ENCODE results near the gene ICE1. TPM values are rescaled to one million over a fixed set of nuclear protein-coding genes. Genes with fewer than 3 reads are reported as not detected.

Gene ICE1
- total and polyA plus RNA-seq, 2 donors, result 11.1 to 20.3 TPM

- Histone ChIP-seq H3K4me1 (ENCODE audit: control insufficient read depth in 2 of 2, insufficient read depth in 2 of 2, low read length in 2 of 2) (no peaks in the 10 kb centered on the region), H3K4me3 (ENCODE audit: low read length in 2 of 2) (no peak overlapping the region), H3K27ac (ENCODE audit: low read depth in 1 of 2, low read length in 1 of 2) (no peak overlapping the region), H3K27me3 (ENCODE audit: control insufficient read depth in 2 of 2, insufficient read depth in 1 of 2, low read length in 1 of 2) (no peaks in the 10 kb centered on the region), H3K36me3 (ENCODE audit: control insufficient read depth in 2 of 2, insufficient read depth in 2 of 2, low read length in 1 of 2) (no peaks in the 10 kb centered on the region), H3K9me3 (ENCODE audit: control insufficient read depth in 2 of 2, insufficient read depth in 1 of 2, low read length in 1 of 2) (no peaks in the 10 kb centered on the region)
- DNase-seq (ENCODE audit: low read depth in 6 of 9, low spot score in 9 of 9), result no peak
- WGBS, result 96% methylated on average over 3 of the region's 3 CpGs
These were observed 101.8 kb downstream of the ICE1 start for GRCh38 chr5:5524327-5524726.

DNA sequence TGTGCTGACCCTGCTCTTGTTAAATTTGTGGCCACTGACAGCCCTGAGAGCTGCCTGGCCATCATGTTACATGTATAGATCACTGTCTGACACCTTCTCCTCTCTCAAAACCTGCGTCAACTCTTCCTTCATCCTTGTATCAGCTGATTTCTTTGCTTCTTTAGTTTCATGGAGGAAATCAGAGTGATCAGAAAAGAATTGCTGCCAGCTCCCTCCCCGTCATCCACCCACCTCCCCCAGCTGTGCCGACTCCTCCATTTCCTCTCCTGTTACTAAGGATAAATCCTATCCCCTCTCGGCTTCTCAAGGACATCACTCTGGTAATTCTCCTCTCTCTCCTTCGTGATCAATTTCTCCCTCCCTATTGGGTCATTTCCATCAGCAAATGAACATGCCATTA, 108.9 kb downstream of the ICE1 start:
- no peaks in the 10 kb centered on the region for H3K4me1 ChIP-seq (ENCODE audit: control insufficient read depth in 2 of 2, insufficient read depth in 2 of 2, low read length in 2 of 2)

DNA sequence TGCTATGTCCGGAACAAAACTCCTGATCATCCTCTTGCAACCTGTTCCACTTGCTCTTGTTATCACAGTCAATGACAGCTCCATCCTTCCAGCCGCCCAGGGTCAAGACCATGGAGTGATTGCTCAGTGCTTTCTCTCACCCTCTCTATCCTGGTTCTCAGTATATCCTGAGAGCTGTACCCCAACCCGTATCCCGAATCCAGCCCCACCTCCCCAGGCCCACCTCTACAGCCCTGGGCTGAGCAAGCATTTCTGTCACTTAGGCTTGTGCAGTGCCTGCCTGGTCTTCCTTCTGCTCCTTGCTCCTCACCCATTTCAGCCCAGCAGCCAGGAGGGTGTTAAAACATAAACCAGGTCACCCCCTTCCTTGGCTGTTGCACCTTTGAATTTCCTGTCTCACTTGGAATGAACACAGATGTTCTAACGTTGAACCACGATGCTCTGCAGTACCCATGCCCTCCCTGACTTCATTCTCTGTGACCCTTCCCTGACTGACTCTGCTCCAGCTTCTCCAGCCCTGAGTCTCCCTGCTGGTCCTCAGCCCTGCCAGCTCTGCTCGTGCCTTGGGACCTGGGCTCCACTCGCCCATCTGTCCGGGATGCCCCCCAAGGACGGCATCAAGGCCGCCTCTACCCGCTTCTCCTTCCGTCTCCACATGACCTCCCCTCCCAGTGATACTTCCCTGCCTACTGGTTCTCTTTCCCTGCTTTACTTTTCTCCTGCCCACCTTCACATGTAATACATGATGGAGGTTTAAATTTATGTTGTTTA, 110.0 kb downstream of the ICE1 start:
- DNase-seq (ENCODE audit: low read depth in 6 of 9, low spot score in 9 of 9), result no peak
- 93% methylated on average over 13 of the region's 13 CpGs for WGBS
- H3K27ac ChIP-seq (ENCODE audit: low read depth in 1 of 2, low read length in 1 of 2), result no peak overlapping the region
- H3K27me3 ChIP-seq (ENCODE audit: control insufficient read depth in 2 of 2, insufficient read depth in 1 of 2, low read length in 1 of 2), result no peaks in the 10 kb centered on the region
- H3K4me3 ChIP-seq (ENCODE audit: low read length in 2 of 2), result no peak overlapping the region
- H3K4me1 ChIP-seq (ENCODE audit: control insufficient read depth in 2 of 2, insufficient read depth in 2 of 2, low read length in 2 of 2), result no peaks in the 10 kb centered on the region
- H3K9me3 ChIP-seq (ENCODE audit: control insufficient read depth in 2 of 2, insufficient read depth in 1 of 2, low read length in 1 of 2), result no peaks in the 10 kb centered on the region
- H3K36me3 ChIP-seq (ENCODE audit: control insufficient read depth in 2 of 2, insufficient read depth in 2 of 2, low read length in 1 of 2), result no peaks in the 10 kb centered on the region

More for the DNA sequence above, 108.9 kb downstream of the ICE1 start:
- no peaks in the 10 kb centered on the region for H3K27me3 ChIP-seq (ENCODE audit: control insufficient read depth in 2 of 2, insufficient read depth in 1 of 2, low read length in 1 of 2)
- DNase-seq (ENCODE audit: low read depth in 6 of 9, low spot score in 9 of 9), result no peak
- WGBS, result 74% methylated on average over 5 of the region's 5 CpGs
- no peaks in the 10 kb centered on the region for H3K9me3 ChIP-seq (ENCODE audit: control insufficient read depth in 2 of 2, insufficient read depth in 1 of 2, low read length in 1 of 2)
- H3K36me3 ChIP-seq (ENCODE audit: control insufficient read depth in 2 of 2, insufficient read depth in 2 of 2, low read length in 1 of 2), result no peaks in the 10 kb centered on the region
- H3K27ac ChIP-seq (ENCODE audit: low read depth in 1 of 2, low read length in 1 of 2), result no peak overlapping the region
- H3K4me3 ChIP-seq (ENCODE audit: low read length in 2 of 2), result no peak overlapping the region

- no peaks in the 10 kb centered on the region for H3K27me3 ChIP-seq (ENCODE audit: control insufficient read depth in 2 of 2, insufficient read depth in 1 of 2, low read length in 1 of 2)
- DNase-seq (ENCODE audit: low read depth in 6 of 9, low spot score in 9 of 9), result no peak
- no peaks in the 10 kb centered on the region for H3K4me1 ChIP-seq (ENCODE audit: control insufficient read depth in 2 of 2, insufficient read depth in 2 of 2, low read length in 2 of 2)
- H3K27ac ChIP-seq (ENCODE audit: low read depth in 1 of 2, low read length in 1 of 2), result no peak overlapping the region
- H3K4me3 ChIP-seq (ENCODE audit: low read length in 2 of 2), result no peak overlapping the region
- 78% methylated on average over 9 of the region's 9 CpGs for WGBS
- H3K9me3 ChIP-seq (ENCODE audit: control insufficient read depth in 2 of 2, insufficient read depth in 1 of 2, low read length in 1 of 2), result no peaks in the 10 kb centered on the region
- no peaks in the 10 kb centered on the region for H3K36me3 ChIP-seq (ENCODE audit: control insufficient read depth in 2 of 2, insufficient read depth in 2 of 2, low read length in 1 of 2)
These were observed 111.5 kb downstream of the ICE1 start for GRCh38 chr5:5533927-5534326.

- WGBS, result 73% methylated on average over 4 of the region's 4 CpGs
- Histone ChIP-seq H3K27ac (ENCODE audit: low read depth in 1 of 2, low read length in 1 of 2) (no peak overlapping the region), H3K4me1 (ENCODE audit: control insufficient read depth in 2 of 2, insufficient read depth in 2 of 2, low read length in 2 of 2) (no peaks in the 10 kb centered on the region), H3K4me3 (ENCODE audit: low read length in 2 of 2) (no peak overlapping the region), H3K36me3 (ENCODE audit: control insufficient read depth in 2 of 2, insufficient read depth in 2 of 2, low read length in 1 of 2) (no peaks in the 10 kb centered on the region), H3K27me3 (ENCODE audit: control insufficient read depth in 2 of 2, insufficient read depth in 1 of 2, low read length in 1 of 2) (no peaks in the 10 kb centered on the region), H3K9me3 (ENCODE audit: control insufficient read depth in 2 of 2, insufficient read depth in 1 of 2, low read length in 1 of 2) (no peaks in the 10 kb centered on the region)
- no peak for DNase-seq (ENCODE audit: low read depth in 6 of 9, low spot score in 9 of 9)
These were observed 111.9 kb downstream of the ICE1 start for GRCh38 chr5:5534333-5534732.

DNA sequence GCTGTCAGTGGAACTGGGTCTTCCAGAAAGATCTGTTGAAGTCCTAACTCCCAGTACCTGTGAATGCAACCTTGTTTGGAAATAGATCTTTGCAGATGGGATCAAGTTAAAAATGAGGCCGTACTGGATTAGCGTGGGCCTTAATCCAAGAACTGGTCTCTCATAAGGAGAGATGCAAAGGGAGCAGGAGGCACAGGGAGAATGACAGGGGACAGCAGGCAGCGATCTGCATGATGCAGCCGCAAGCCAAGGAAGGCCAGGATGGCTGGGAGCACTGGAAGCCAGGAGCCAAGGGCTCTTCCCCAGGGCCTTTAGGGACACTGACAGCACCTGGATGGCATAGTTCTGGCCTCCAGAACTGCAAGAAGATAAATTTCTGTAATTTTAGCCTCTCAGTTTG, 114.4 kb downstream of the ICE1 start:
- WGBS, result 95% methylated on average over 4 of the region's 4 CpGs
- DNase-seq (ENCODE audit: low read depth in 6 of 9, low spot score in 9 of 9), result no peak
- H3K27me3 ChIP-seq (ENCODE audit: control insufficient read depth in 2 of 2, insufficient read depth in 1 of 2, low read length in 1 of 2), result no peaks in the 10 kb centered on the region

GRCh38 chr5:5537426-5537825, 114.9 kb downstream of the ICE1 start:
- Histone ChIP-seq H3K4me3 (ENCODE audit: low read length in 2 of 2) (no peak overlapping the region), H3K27ac (ENCODE audit: low read depth in 1 of 2, low read length in 1 of 2) (no peak overlapping the region), H3K27me3 (ENCODE audit: control insufficient read depth in 2 of 2, insufficient read depth in 1 of 2, low read length in 1 of 2) (no peaks in the 10 kb centered on the region), H3K9me3 (ENCODE audit: control insufficient read depth in 2 of 2, insufficient read depth in 1 of 2, low read length in 1 of 2) (no peaks in the 10 kb centered on the region), H3K4me1 (ENCODE audit: control insufficient read depth in 2 of 2, insufficient read depth in 2 of 2, low read length in 2 of 2) (no peaks in the 10 kb centered on the region), H3K36me3 (ENCODE audit: control insufficient read depth in 2 of 2, insufficient read depth in 2 of 2, low read length in 1 of 2) (no peaks in the 10 kb centered on the region)
- DNase-seq (ENCODE audit: low read depth in 6 of 9, low spot score in 9 of 9), result no peak
- 93% methylated on average over 8 of the region's 8 CpGs for WGBS

More for the DNA sequence above, 114.4 kb downstream of the ICE1 start:
- Histone ChIP-seq H3K9me3 (ENCODE audit: control insufficient read depth in 2 of 2, insufficient read depth in 1 of 2, low read length in 1 of 2) (no peaks in the 10 kb centered on the region), H3K4me3 (ENCODE audit: low read length in 2 of 2) (no peak overlapping the region), H3K4me1 (ENCODE audit: control insufficient read depth in 2 of 2, insufficient read depth in 2 of 2, low read length in 2 of 2) (no peaks in the 10 kb centered on the region), H3K27ac (ENCODE audit: low read depth in 1 of 2, low read length in 1 of 2) (no peak overlapping the region), H3K36me3 (ENCODE audit: control insufficient read depth in 2 of 2, insufficient read depth in 2 of 2, low read length in 1 of 2) (no peaks in the 10 kb centered on the region)

DNA sequence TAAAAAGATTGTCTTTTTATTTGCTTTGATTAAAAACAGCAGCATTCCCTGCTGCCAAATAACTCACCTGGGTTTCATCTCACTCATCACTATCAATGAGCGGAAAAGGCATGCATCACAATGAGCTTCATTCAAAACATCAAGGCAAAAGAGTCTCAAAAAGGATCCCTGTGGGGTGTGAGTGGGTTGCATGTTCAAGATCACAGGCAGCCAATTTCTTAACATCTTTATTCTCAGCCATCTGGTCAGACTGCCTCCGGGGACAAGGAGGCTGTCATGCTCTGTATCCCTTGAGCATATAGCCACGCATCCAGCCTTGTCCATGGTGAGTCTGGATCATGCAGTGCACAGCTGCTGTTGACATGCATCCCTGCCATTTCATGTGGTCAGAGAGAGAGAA, 117.1 kb downstream of the ICE1 start:
- H3K4me1 ChIP-seq (ENCODE audit: control insufficient read depth in 2 of 2, insufficient read depth in 2 of 2, low read length in 2 of 2), result no peaks in the 10 kb centered on the region
- H3K4me3 ChIP-seq (ENCODE audit: low read length in 2 of 2), result no peak overlapping the region
- WGBS, result 62% methylated on average over 3 of the region's 3 CpGs
- H3K9me3 ChIP-seq (ENCODE audit: control insufficient read depth in 2 of 2, insufficient read depth in 1 of 2, low read length in 1 of 2), result no peaks in the 10 kb centered on the region
- H3K27ac ChIP-seq (ENCODE audit: low read depth in 1 of 2, low read length in 1 of 2), result no peak overlapping the region
- DNase-seq (ENCODE audit: low read depth in 6 of 9, low spot score in 9 of 9), result no peak
- H3K36me3 ChIP-seq (ENCODE audit: control insufficient read depth in 2 of 2, insufficient read depth in 2 of 2, low read length in 1 of 2), result no peaks in the 10 kb centered on the region
- no peaks in the 10 kb centered on the region for H3K27me3 ChIP-seq (ENCODE audit: control insufficient read depth in 2 of 2, insufficient read depth in 1 of 2, low read length in 1 of 2)
